ENCODE measurements around the gene EYS.

The EYS gene

DNA sequence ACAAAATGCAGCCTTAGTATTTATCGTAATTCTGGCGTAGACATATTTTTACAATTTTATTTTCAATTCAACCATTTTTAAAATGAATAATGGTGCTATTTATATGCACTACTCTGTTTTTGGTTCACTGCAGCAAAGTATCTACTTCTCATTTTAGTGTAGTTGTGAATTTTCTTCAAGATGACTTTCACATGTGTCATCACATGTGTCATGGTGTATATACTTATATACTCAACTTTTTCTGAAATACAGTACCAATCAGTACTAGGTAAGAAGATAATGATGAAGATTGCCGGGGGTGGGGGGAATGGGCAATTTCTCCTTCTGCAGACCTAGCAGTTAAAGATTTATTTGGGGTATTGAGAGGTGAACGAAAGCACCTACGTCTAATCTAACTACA lies 1436.9 kb downstream of the EYS start:
- no peaks in the 10 kb centered on the region for H3K4me1 ChIP-seq (ENCODE audit: insufficient read depth, low read length)
- no peaks in the 10 kb centered on the region for H3K36me3 ChIP-seq (ENCODE audit: insufficient read depth, low read length)
- H3K4me3 ChIP-seq (ENCODE audit: low read length) = no peak overlapping the region
- H2AFZ ChIP-seq (ENCODE audit: low read depth, low read length) = no peak overlapping the region
- no peaks in the 10 kb centered on the region for H3K27me3 ChIP-seq (ENCODE audit: insufficient read depth, low read length)
- H3K9me3 ChIP-seq (ENCODE audit: low read length) = no peaks in the 10 kb centered on the region

DNA sequence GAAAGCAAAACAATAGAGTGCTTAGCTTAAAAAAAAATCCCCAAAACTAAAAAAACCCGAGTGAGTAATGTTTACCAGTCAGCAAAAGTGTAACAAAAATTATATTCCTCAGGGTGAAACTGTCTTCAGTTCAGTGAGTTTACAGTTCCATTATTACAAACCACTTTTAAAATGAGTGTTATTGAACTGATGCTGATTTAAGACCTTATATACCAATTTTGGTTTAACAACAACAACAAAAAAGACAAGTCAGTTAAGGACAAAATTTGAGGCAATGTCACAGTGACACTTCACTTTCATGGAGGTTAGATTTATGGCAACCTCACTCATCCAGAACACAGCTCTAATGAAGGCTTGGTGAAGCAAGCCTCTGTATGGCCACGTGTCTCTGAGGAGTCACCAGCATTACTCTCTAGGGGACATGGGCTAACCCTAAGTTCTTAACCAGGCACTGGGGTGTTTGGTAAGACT lies 1440.6 kb downstream of the EYS start:
- Histone ChIP-seq H2AFZ (ENCODE audit: low read depth, low read length) (no peak overlapping the region), H3K27me3 (ENCODE audit: insufficient read depth, low read length) (no peaks in the 10 kb centered on the region), H3K36me3 (ENCODE audit: insufficient read depth, low read length) (no peaks in the 10 kb centered on the region), H3K4me3 (ENCODE audit: low read length) (no peak overlapping the region), H3K9me3 (ENCODE audit: low read length) (no peaks in the 10 kb centered on the region), H3K4me1 (ENCODE audit: insufficient read depth, low read length) (no peaks in the 10 kb centered on the region)

DNA sequence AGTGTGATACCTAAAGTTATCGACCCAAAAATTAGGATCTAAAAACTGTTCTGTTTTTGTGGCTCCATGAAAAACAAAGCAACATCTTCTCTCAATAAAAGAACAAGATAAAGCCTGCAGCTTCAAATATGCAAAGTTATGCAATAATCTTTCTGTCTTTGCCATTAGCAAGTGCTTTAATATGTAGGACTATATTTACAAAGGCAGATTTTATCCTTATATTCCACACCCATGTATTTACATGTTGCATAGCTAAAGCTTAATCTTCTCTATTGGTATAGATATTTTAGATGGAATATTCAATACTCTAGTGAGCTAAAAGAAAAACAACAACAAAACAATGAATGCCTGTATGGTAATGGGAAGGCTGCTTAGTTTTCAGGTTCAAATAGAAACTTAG lies 1443.2 kb downstream of the EYS start:
- no peak overlapping the region for H3K4me3 ChIP-seq (ENCODE audit: low read length)
- H2AFZ ChIP-seq (ENCODE audit: low read depth, low read length) = no peak overlapping the region
- no peaks in the 10 kb centered on the region for H3K27me3 ChIP-seq (ENCODE audit: insufficient read depth, low read length)
- no peaks in the 10 kb centered on the region for H3K4me1 ChIP-seq (ENCODE audit: insufficient read depth, low read length)
- no peaks in the 10 kb centered on the region for H3K9me3 ChIP-seq (ENCODE audit: low read length)
- no peaks in the 10 kb centered on the region for H3K36me3 ChIP-seq (ENCODE audit: insufficient read depth, low read length)

DNA sequence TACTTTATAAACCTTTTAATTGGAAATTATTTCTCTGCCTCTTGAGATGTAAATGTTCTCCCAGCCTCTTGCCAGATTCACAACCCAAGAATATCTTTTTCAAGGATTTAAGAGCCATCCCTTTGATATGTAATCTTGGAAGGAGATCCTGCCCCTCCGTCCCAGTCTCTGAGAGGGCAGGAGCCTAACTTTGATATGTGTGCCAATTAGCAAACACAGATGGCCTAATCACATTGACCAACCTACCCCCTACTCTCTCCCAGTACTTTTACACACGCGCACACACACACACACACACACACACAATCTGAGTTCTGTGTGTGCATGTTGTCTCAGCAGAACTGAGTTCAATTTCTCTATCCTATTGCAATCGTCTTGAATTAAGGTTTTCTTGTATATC lies 1447.7 kb downstream of the EYS start:
- H3K4me3 ChIP-seq (ENCODE audit: low read length) = no peak overlapping the region
- H3K4me1 ChIP-seq (ENCODE audit: insufficient read depth, low read length) = no peaks in the 10 kb centered on the region
- no peaks in the 10 kb centered on the region for H3K27me3 ChIP-seq (ENCODE audit: insufficient read depth, low read length)
- H3K9me3 ChIP-seq (ENCODE audit: low read length) = no peaks in the 10 kb centered on the region
- H2AFZ ChIP-seq (ENCODE audit: low read depth, low read length) = no peak overlapping the region
- no peaks in the 10 kb centered on the region for H3K36me3 ChIP-seq (ENCODE audit: insufficient read depth, low read length)

DNA sequence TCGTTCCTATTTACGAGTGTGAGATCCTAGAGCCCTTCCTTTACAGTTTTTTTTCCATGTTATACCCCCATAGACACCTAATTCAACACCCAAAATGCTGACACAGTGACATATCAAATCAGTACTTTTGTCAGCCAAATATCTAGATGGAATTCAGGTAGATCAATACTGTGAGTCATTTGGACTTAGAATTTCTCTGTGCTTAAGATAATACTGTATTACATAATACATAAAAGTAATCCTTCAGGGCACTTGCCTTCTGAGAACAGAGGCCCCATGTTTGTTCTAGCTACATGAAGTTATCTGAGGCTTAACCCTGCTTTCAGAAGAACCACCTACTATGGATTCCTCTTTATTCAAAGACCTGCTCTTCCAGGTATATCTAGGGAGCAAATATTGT lies 1448.3 kb downstream of the EYS start:
- Histone ChIP-seq H3K36me3 (ENCODE audit: insufficient read depth, low read length) (no peaks in the 10 kb centered on the region), H3K4me3 (ENCODE audit: low read length) (no peak overlapping the region), H3K9me3 (ENCODE audit: low read length) (no peaks in the 10 kb centered on the region), H3K4me1 (ENCODE audit: insufficient read depth, low read length) (no peaks in the 10 kb centered on the region), H2AFZ (ENCODE audit: low read depth, low read length) (no peak overlapping the region), H3K27me3 (ENCODE audit: insufficient read depth, low read length) (no peaks in the 10 kb centered on the region)

DNA sequence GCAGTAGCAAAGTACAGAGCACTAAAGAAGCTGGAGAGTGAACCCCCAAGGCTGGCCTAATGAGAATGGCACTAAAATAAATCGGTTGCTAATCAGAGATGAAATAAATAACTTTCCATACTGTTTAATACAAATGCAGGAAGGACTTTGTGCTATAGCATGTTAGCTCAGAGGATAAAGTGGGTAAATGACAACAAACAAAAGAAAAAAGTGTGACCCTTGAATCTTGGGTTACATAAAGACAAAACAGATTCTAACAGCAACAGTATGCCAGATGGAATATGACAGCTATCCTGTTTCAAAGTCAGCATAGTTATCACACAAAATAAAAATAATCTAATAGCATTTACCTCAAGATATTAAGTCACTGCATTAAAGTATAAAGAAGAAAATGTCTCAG lies 1448.7 kb downstream of the EYS start:
- H2AFZ ChIP-seq (ENCODE audit: low read depth, low read length) = no peak overlapping the region
- H3K9me3 ChIP-seq (ENCODE audit: low read length) = no peaks in the 10 kb centered on the region
- no peaks in the 10 kb centered on the region for H3K36me3 ChIP-seq (ENCODE audit: insufficient read depth, low read length)
- no peaks in the 10 kb centered on the region for H3K4me1 ChIP-seq (ENCODE audit: insufficient read depth, low read length)
- H3K4me3 ChIP-seq (ENCODE audit: low read length) = no peak overlapping the region
- no peaks in the 10 kb centered on the region for H3K27me3 ChIP-seq (ENCODE audit: insufficient read depth, low read length)

- no peaks in the 10 kb centered on the region for H3K9me3 ChIP-seq (ENCODE audit: low read length)
- H3K4me1 ChIP-seq (ENCODE audit: insufficient read depth, low read length) = no peaks in the 10 kb centered on the region
- H3K4me3 ChIP-seq (ENCODE audit: low read length) = no peak overlapping the region
- H3K27me3 ChIP-seq (ENCODE audit: insufficient read depth, low read length) = no peaks in the 10 kb centered on the region
- no peaks in the 10 kb centered on the region for H3K36me3 ChIP-seq (ENCODE audit: insufficient read depth, low read length)
- H2AFZ ChIP-seq (ENCODE audit: low read depth, low read length) = no peak overlapping the region
Observed at GRCh38 chr6:64257586-64257985, 1449.4 kb downstream of the EYS start.

DNA sequence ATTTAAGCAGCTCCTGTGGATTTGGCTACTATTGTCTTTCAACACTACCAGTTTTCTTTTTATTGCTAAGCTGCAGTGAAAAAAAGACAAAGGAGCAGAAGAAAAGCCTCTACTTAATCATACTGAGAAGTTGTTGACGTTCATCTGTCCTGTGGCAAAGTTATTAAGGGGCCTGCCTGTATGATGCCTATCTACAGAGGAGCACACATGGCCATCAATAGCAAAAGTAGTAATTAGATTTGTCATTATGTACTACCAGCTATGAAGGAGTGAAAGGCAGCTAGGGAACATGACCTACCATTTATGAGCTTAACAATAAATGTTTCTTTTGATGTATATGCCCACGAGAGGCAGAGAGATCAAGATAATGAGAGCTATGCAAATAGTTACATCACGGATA lies 1450.5 kb downstream of the EYS start:
- H3K9me3 ChIP-seq (ENCODE audit: low read length) = no peaks in the 10 kb centered on the region
- no peaks in the 10 kb centered on the region for H3K4me1 ChIP-seq (ENCODE audit: insufficient read depth, low read length)

DNA sequence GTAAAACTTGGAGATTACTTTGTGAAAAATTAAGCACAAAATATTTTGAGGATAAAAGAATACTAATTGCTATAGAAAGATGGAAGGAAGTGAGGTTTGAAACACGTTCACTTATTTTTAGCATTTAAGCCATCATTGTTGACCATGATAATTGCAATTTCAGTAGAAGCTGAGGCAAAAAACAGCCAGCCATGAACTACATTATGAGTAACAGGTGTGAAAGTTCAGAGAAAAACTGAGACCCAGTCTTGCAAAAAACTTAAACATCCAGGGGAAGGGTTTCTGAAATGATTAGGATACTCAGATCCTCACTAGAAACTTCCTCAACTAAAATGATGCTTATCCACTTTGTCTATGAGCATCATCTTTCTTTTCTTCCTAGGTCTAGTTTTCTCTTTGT lies 1452.0 kb downstream of the EYS start:
- no peak overlapping the region for H3K4me3 ChIP-seq (ENCODE audit: low read length)
- no peaks in the 10 kb centered on the region for H3K4me1 ChIP-seq (ENCODE audit: insufficient read depth, low read length)
- no peak overlapping the region for H2AFZ ChIP-seq (ENCODE audit: low read depth, low read length)
- H3K9me3 ChIP-seq (ENCODE audit: low read length) = no peaks in the 10 kb centered on the region
- no peaks in the 10 kb centered on the region for H3K27me3 ChIP-seq (ENCODE audit: insufficient read depth, low read length)
- H3K36me3 ChIP-seq (ENCODE audit: insufficient read depth, low read length) = no peaks in the 10 kb centered on the region

More for the DNA sequence above, 1450.5 kb downstream of the EYS start:
- H3K27me3 ChIP-seq (ENCODE audit: insufficient read depth, low read length) = no peaks in the 10 kb centered on the region
- peak overlapping the region; percentile 5 for H2AFZ ChIP-seq (ENCODE audit: low read depth, low read length)
- H3K4me3 ChIP-seq (ENCODE audit: low read length) = no peak overlapping the region
- no peaks in the 10 kb centered on the region for H3K36me3 ChIP-seq (ENCODE audit: insufficient read depth, low read length)

- H3K9me3 ChIP-seq (ENCODE audit: low read length) = no peaks in the 10 kb centered on the region
- H2AFZ ChIP-seq (ENCODE audit: low read depth, low read length) = no peak overlapping the region
- no peaks in the 10 kb centered on the region for H3K27me3 ChIP-seq (ENCODE audit: insufficient read depth, low read length)
- no peaks in the 10 kb centered on the region for H3K36me3 ChIP-seq (ENCODE audit: insufficient read depth, low read length)
- H3K4me1 ChIP-seq (ENCODE audit: insufficient read depth, low read length) = no peaks in the 10 kb centered on the region
- H3K4me3 ChIP-seq (ENCODE audit: low read length) = no peak overlapping the region
Observed at GRCh38 chr6:64254558-64254957, 1452.5 kb downstream of the EYS start.

DNA sequence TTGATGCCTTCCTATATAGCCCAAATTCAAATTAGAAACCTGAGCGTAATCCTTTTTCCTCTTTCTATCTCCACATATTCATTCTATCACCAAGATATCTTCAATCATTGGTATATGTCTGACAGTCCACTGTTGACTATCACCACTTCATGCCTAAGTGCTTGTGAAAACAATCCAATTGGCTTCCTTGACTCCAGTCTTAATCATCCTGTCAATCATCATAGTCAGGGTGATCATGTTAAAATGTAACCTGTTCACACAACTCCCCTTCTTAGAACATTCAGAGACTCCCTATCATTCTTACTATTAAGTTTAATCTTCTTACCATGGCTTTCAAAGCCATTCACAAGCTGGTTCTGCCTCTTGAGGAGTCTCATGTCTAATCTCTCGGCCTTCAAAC lies 1454.8 kb downstream of the EYS start:
- no peak overlapping the region for H2AFZ ChIP-seq (ENCODE audit: low read depth, low read length)
- no peaks in the 10 kb centered on the region for H3K27me3 ChIP-seq (ENCODE audit: insufficient read depth, low read length)
- no peaks in the 10 kb centered on the region for H3K36me3 ChIP-seq (ENCODE audit: insufficient read depth, low read length)
- H3K4me3 ChIP-seq (ENCODE audit: low read length) = no peak overlapping the region
- no peaks in the 10 kb centered on the region for H3K4me1 ChIP-seq (ENCODE audit: insufficient read depth, low read length)
- no peaks in the 10 kb centered on the region for H3K9me3 ChIP-seq (ENCODE audit: low read length)

- Histone ChIP-seq H2AFZ (ENCODE audit: low read depth, low read length) (no peak overlapping the region), H3K9me3 (ENCODE audit: low read length) (no peaks in the 10 kb centered on the region)
Observed at GRCh38 chr6:64250126-64250525, 1456.9 kb downstream of the EYS start.

GRCh38 chr6:64249115-64249514 lies 1457.9 kb downstream of the EYS start:
- no peaks in the 10 kb centered on the region for H3K27me3 ChIP-seq (ENCODE audit: insufficient read depth, low read length)
- no peaks in the 10 kb centered on the region for H3K4me1 ChIP-seq (ENCODE audit: insufficient read depth, low read length)
- no peaks in the 10 kb centered on the region for H3K9me3 ChIP-seq (ENCODE audit: low read length)
- H3K4me3 ChIP-seq (ENCODE audit: low read length) = no peak overlapping the region
- H3K36me3 ChIP-seq (ENCODE audit: insufficient read depth, low read length) = no peaks in the 10 kb centered on the region
- H2AFZ ChIP-seq (ENCODE audit: low read depth, low read length) = no peak overlapping the region

More at GRCh38 chr6:64250126-64250525, 1456.9 kb downstream of the EYS start:
- H3K4me3 ChIP-seq (ENCODE audit: low read length) = no peak overlapping the region
- no peaks in the 10 kb centered on the region for H3K36me3 ChIP-seq (ENCODE audit: insufficient read depth, low read length)
- H3K4me1 ChIP-seq (ENCODE audit: insufficient read depth, low read length) = no peaks in the 10 kb centered on the region
- H3K27me3 ChIP-seq (ENCODE audit: insufficient read depth, low read length) = no peaks in the 10 kb centered on the region

GRCh38 chr6:64243618-64244017 lies 1463.4 kb downstream of the EYS start:
- no peak overlapping the region for H2AFZ ChIP-seq (ENCODE audit: low read depth, low read length)
- H3K4me3 ChIP-seq (ENCODE audit: low read length) = no peak overlapping the region
- H3K4me1 ChIP-seq (ENCODE audit: insufficient read depth, low read length) = no peaks in the 10 kb centered on the region
- H3K27me3 ChIP-seq (ENCODE audit: insufficient read depth, low read length) = no peaks in the 10 kb centered on the region
- H3K36me3 ChIP-seq (ENCODE audit: insufficient read depth, low read length) = no peaks in the 10 kb centered on the region
- no peaks in the 10 kb centered on the region for H3K9me3 ChIP-seq (ENCODE audit: low read length)
